NOMO-1 (cell line): ENCODE measurements around the gene RHOBTB1.
"Not testable (repeated sequence)": the region's sequence is repeated elsewhere in the genome, so short reads cannot be mapped to it uniquely, and the experiment has no call there.

Source experiments
- DNase-seq, 2 experiments: peaks; one replicate each; lab custom pipeline; 2025; ENCODE audit not compliant: unreplicated experiment in 2 of 2; lab: John Stamatoyannopoulos, UW

The RHOBTB1 gene

GRCh38 chr10:60870416-60870728, 73.6 kb downstream of the RHOBTB1 start:
- no peak for DNase-seq

- DNase-seq, result no peak
Observed at GRCh38 chr10:60869652-60870415, 74.2 kb downstream of the RHOBTB1 start.

- no peak for DNase-seq
Observed at GRCh38 chr10:60868946-60869345, 75.0 kb downstream of the RHOBTB1 start.

GRCh38 chr10:60865198-60865783, 78.7 kb downstream of the RHOBTB1 start:
- DNase-seq, result no peak

- no peak for DNase-seq
Observed at GRCh38 chr10:60863796-60864195, 80.2 kb downstream of the RHOBTB1 start.

- DNase-seq, result no peak
Observed at GRCh38 chr10:60862517-60862916, 81.5 kb downstream of the RHOBTB1 start.

- no peak for DNase-seq
Observed at GRCh38 chr10:60856405-60856804, 87.6 kb downstream of the RHOBTB1 start.

GRCh38 chr10:60853637-60854036, 90.3 kb downstream of the RHOBTB1 start:
- DNase-seq, result no peak

GRCh38 chr10:60853107-60853506, 90.9 kb downstream of the RHOBTB1 start:
- DNase-seq, result no peak

GRCh38 chr10:60849740-60850139, 94.2 kb downstream of the RHOBTB1 start:
- DNase-seq, result no peak

GRCh38 chr10:60849217-60849616, 94.8 kb downstream of the RHOBTB1 start:
- no peak for DNase-seq

- DNase-seq, result no peak
Observed at GRCh38 chr10:60848680-60849079, 95.3 kb downstream of the RHOBTB1 start.

- no peak for DNase-seq
Observed at GRCh38 chr10:60848126-60848525, 95.9 kb downstream of the RHOBTB1 start.

- DNase-seq, result no peak
Observed at GRCh38 chr10:60846173-60846572, 97.8 kb downstream of the RHOBTB1 start.

- no peak for DNase-seq
Observed at GRCh38 chr10:60845038-60845437, 98.9 kb downstream of the RHOBTB1 start.

- DNase-seq, result no peak
Observed at GRCh38 chr10:60842694-60843093, 101.3 kb downstream of the RHOBTB1 start.

GRCh38 chr10:60841227-60841626, 102.8 kb downstream of the RHOBTB1 start:
- DNase-seq, result not testable (repeated sequence)

- DNase-seq, result no peak
Observed at GRCh38 chr10:60835049-60835448, 108.9 kb downstream of the RHOBTB1 start.

- DNase-seq, result no peak
Observed at GRCh38 chr10:60834401-60834800, 109.6 kb downstream of the RHOBTB1 start.

GRCh38 chr10:60832136-60832535, 111.8 kb downstream of the RHOBTB1 start:
- DNase-seq, result not testable (repeated sequence)

GRCh38 chr10:60828489-60828852, 115.5 kb downstream of the RHOBTB1 start:
- DNase-seq, result no peak

GRCh38 chr10:60827791-60828488, 116.0 kb downstream of the RHOBTB1 start:
- DNase-seq, result no peak
